HG03460 (cell line): Measurements from ENCODE around the gene NOXO1.
A peak's percentile ranks its signal among the peaks of the same experiment; 100 is the strongest.

ENCODE experiments used
- ATAC-seq: cut with Tn5 transposase; IDR thresholded peaks from one replicate; pipeline ENCODE4 v1.9.1; 2021; ENCODE audit not compliant: unreplicated experiment

Gene NOXO1

GRCh38 chr16:1981398-1981836 lies at the start of gene NOXO1:
Gene NOXO1 (minus strand): TSS chr16:1981469. CDS start chr16:1981179, 290 bp downstream.
- no peak for ATAC-seq

- no peak for ATAC-seq
Observed at GRCh38 chr16:2030036-2030435, 48.8 kb upstream of the NOXO1 start.

GRCh38 chr16:2029350-2029749 lies 48.1 kb upstream of the NOXO1 start:
- ATAC-seq, result no peak

GRCh38 chr16:2028620-2029220 lies 47.5 kb upstream of the NOXO1 start:
- no peak for ATAC-seq

- ATAC-seq, result no peak
Observed at GRCh38 chr16:2028146-2028545, 46.9 kb upstream of the NOXO1 start.

- ATAC-seq, result no peak
Observed at GRCh38 chr16:2027024-2028010, 46.0 kb upstream of the NOXO1 start.

- no peak for ATAC-seq
Observed at GRCh38 chr16:2026461-2027023, 45.3 kb upstream of the NOXO1 start, which contains the start of gene NHERF2. Gene NHERF2 (plus strand): TSS chr16:2026902. CDS start chr16:2027006, 104 bp downstream.

- no peak for ATAC-seq
Observed at GRCh38 chr16:2025878-2026460, 44.7 kb upstream of the NOXO1 start.

- ATAC-seq, result no peak
Observed at GRCh38 chr16:2025251-2025650, 44.0 kb upstream of the NOXO1 start.

GRCh38 chr16:2024032-2024420 lies 42.8 kb upstream of the NOXO1 start:
- no peak for ATAC-seq

GRCh38 chr16:2023092-2024031 lies 42.1 kb upstream of the NOXO1 start:
- ATAC-seq, result peak; percentile 69

GRCh38 chr16:2022723-2023091 lies 41.4 kb upstream of the NOXO1 start:
- ATAC-seq, result peak; percentile 15

GRCh38 chr16:2019921-2020831 lies 38.9 kb upstream of the NOXO1 start:
- no peak for ATAC-seq

- no peak for ATAC-seq
Observed at GRCh38 chr16:2019518-2019920, 38.2 kb upstream of the NOXO1 start, which contains the start of gene NPW. Gene NPW (plus strand): TSS chr16:2019785.

- ATAC-seq, result no peak
Observed at GRCh38 chr16:2016407-2016922, 35.2 kb upstream of the NOXO1 start.

- no peak for ATAC-seq
Observed at GRCh38 chr16:2015947-2016208, 34.6 kb upstream of the NOXO1 start.

- ATAC-seq, result no peak
Observed at GRCh38 chr16:2015117-2015946, 34.1 kb upstream of the NOXO1 start.

- ATAC-seq, result no peak
Observed at GRCh38 chr16:2013527-2013926, 32.3 kb upstream of the NOXO1 start.
